Osteocyte (in vitro differentiated cells): Measurements from ENCODE around the gene FAM98B. TPM values are rescaled to one million over a fixed set of nuclear protein-coding genes. Genes with fewer than 3 reads are reported as not detected.

ENCODE experiments used
- DNase-seq: peaks from one replicate; pipeline ENCODE4 v3.0.0; 2021; ENCODE audit warnings: mixed read lengths; ENCODE audit not compliant: unreplicated experiment; ENCODE audit errors: extremely low spot score
- H3K27ac Mint-ChIP-seq: one replicate; pipeline ENCODE4 v1.8.0; 2021; ENCODE audit warnings: mild to moderate bottlenecking, mixed read lengths; ENCODE audit not compliant: unreplicated experiment
- H3K27me3 Mint-ChIP-seq: one replicate; pipeline ENCODE4 v1.8.0; 2021; ENCODE audit warnings: mixed read lengths; ENCODE audit not compliant: unreplicated experiment
- H3K36me3 Mint-ChIP-seq: one replicate; pipeline ENCODE4 v1.8.0; 2021; ENCODE audit warnings: mixed read lengths; ENCODE audit not compliant: unreplicated experiment
- H3K4me1 Mint-ChIP-seq: one replicate; pipeline ENCODE4 v1.8.0; 2021; ENCODE audit warnings: mixed read lengths; ENCODE audit not compliant: unreplicated experiment
- H3K4me3 Mint-ChIP-seq: one replicate; pipeline ENCODE4 v1.8.0; 2021; ENCODE audit warnings: mild to moderate bottlenecking, moderate library complexity, mixed read lengths; ENCODE audit not compliant: unreplicated experiment
- H3K9me3 Mint-ChIP-seq: one replicate; pipeline ENCODE4 v1.8.0; 2021; ENCODE audit warnings: mixed read lengths; ENCODE audit not compliant: unreplicated experiment
- CTCF ChIP-seq: fragments of 200-600 bp; sonication (generic); IDR thresholded peaks from 2 replicates; pipeline ENCODE4 v1.5.0; 2021; ENCODE audit warnings: antibody characterized with exemption, mild to moderate bottlenecking, moderate library complexity
- total RNA-seq: library from RNA; stranded (reverse); gene quantifications from 2 replicates; pipeline ENCODE4 v1.2.1, GENCODE V29; 2021

Gene FAM98B
- total RNA-seq, 1 donor from 2014 or later: 19.3 TPM

GRCh38 chr15:38536201-38536676 lies 82.3 kb downstream of the FAM98B start:
- Mint-ChIP-seq H3K4me1 (peaks cover 5% of the 10 kb centered on the region), H3K27ac (no peak overlapping the region)

More at GRCh38 chr15:38536201-38536676, 82.3 kb downstream of the FAM98B start:
- H3K36me3 Mint-ChIP-seq: no peaks in the 10 kb centered on the region
- no peak for TF ChIP-seq CTCF
- no peaks in the 10 kb centered on the region for H3K9me3 Mint-ChIP-seq
- no peak for DNase-seq
- no peak overlapping the region for H3K4me3 Mint-ChIP-seq
- peaks cover 6% of the 10 kb centered on the region for H3K27me3 Mint-ChIP-seq

Other genes starting within 250 kb of the FAM98B start
- gene SPRED1, start 201.3 kb upstream of the FAM98B start, total RNA-seq: 33.7 and 40.9 TPM in 2 replicates
- 0.11 and 0.26 TPM in 2 replicates for gene RASGRP1, start 110.7 kb downstream of the FAM98B start, total RNA-seq